ENCODE results near the gene EXTL2.
"Not testable (repeated sequence)": the region's sequence is repeated elsewhere in the genome, so short reads cannot be mapped to it uniquely, and the experiment has no call there.

Gene EXTL2

DNA sequence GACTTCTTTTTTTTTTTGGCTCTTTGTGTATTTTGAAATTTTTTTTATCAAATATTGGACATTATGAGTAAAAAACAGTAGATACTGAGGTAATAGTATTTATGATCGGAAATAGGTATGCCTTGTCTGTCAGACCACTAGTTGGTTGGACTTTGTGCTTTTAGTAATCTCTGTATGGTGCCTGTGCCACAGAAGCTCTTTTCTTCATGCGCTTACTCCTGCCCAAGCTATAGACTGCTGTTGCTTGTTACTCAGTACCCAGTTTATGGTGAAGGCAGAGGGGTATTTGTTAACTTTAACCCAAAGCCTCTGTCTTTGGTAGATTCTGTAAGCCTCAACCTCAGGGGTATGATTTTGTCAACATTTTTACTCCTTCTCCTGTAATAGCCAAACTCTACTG, 9.9 kb upstream of the EXTL2 start:
- no peak for DNase-seq (ENCODE audit: extremely low spot score, insufficient read length, low read depth)
- no peak for FAIRE-seq

DNA sequence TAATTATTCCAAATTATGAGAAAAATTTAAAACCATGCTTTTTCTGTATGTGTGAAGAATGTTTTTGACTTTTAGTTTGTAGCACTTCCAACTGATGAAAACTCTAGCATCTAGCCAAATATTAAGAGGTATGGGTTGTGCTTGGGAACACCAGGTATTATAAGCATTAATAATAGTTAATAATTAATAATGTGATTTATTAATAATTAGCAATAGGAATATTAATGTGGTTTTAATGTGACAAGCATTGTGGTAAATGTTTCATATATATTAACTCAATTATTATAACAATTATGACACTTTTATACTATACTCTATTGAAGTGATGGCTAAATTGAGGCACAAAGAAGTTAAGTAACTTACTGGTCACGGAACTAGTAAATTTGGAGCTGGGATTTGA, 9.1 kb upstream of the EXTL2 start:
- DNase-seq (ENCODE audit: extremely low spot score, insufficient read length, low read depth) (no peak), FAIRE-seq (no peak)

GRCh38 chr1:100902365-100902764, 7.7 kb upstream of the EXTL2 start:
- FAIRE-seq (no peak), DNase-seq (ENCODE audit: extremely low spot score, insufficient read length, low read depth) (no peak)

- DNase-seq (ENCODE audit: extremely low spot score, insufficient read length, low read depth) (no peak), FAIRE-seq (peak; percentile 75)
Observed at GRCh38 chr1:100896481-100896982, 1.9 kb upstream of the EXTL2 start.

DNA sequence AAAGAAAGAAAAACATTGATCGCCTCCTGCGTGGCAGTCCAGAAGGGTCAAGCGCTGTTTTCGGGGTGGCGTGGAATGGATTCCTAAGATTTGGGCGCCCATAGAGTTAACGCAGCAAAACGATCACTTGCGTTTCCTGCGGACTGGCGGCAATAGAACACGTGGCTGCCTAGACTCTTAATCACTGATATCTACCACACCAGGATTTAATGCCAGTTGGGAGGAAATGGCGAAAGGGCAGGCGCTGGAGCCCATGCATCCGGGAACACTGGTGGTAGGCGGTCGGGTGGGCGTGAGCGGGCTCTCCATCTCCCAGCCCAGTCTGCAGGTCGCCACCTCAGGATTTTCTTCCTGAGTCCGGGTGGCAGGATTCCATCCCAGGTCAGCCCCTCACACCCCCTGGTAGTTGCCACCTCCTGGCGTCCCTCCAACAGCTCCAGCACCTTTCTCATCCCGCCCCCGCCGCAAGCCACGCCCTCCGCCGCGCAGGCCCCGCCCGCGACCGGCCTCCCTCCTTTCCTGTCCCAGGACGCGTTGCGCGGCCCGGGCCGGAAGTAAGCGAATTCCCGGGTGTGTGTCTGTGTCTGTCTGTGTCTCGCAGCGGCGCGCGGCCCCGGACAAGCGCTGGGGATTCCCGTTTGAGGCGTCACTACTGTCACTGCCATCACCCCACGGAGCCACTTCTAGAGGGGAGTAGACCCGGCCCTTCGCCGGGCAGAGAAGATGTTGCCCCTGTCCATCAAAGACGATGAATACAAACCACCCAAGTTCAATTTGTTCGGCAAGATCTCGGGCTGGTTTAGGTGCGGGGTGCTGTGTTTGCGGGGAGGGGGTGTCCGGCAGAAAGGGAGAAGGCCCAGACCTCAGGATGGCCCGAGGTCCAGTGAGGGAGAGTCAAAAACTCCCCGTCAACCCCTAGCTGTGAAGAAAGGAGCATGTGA, 1.2 kb upstream of the EXTL2 start, which contains the start of gene SLC30A7:
TSS of gene SLC30A7 (plus strand) at position 551 of the 941 bp plus-strand sequence. CDS start at position 724, 173 bp downstream.
- peak; percentile 86 for FAIRE-seq

DNA sequence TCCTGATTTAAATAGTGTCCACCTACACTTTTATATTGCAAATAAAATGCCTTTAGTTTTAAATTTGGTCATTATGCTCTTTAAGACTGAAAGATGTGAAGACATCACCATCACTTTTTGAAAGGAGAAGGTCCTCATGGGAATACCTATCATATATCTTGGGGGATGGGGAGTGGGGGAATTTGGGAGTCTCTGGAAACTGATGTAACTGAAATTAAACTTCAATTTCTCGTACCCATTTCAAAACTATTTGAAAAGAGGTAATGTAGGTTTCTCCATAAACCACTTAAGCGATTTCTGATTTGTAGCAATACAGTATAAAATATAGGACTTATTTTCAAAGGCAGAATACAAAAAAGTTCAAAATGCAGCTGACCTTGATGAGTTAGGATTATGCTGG, 924 bp downstream of the EXTL2 start:
- no peak for FAIRE-seq
- DNase-seq (ENCODE audit: extremely low spot score, insufficient read length, low read depth) = no peak

More for the DNA sequence above, 1.2 kb upstream of the EXTL2 start, which contains the start of gene SLC30A7:
- peak; percentile 76 for DNase-seq (ENCODE audit: extremely low spot score, insufficient read length, low read depth)

- no peak for FAIRE-seq
- DNase-seq (ENCODE audit: extremely low spot score, insufficient read length, low read depth) = no peak
Observed at GRCh38 chr1:100892554-100892953, 2.1 kb downstream of the EXTL2 start.

GRCh38 chr1:100891380-100891779, 3.3 kb downstream of the EXTL2 start:
- FAIRE-seq (no peak), DNase-seq (ENCODE audit: extremely low spot score, insufficient read length, low read depth) (no peak)

- not testable (repeated sequence) for DNase-seq (ENCODE audit: extremely low spot score, insufficient read length, low read depth); FAIRE-seq
Observed at GRCh38 chr1:100889869-100890482, 4.7 kb downstream of the EXTL2 start.

DNA sequence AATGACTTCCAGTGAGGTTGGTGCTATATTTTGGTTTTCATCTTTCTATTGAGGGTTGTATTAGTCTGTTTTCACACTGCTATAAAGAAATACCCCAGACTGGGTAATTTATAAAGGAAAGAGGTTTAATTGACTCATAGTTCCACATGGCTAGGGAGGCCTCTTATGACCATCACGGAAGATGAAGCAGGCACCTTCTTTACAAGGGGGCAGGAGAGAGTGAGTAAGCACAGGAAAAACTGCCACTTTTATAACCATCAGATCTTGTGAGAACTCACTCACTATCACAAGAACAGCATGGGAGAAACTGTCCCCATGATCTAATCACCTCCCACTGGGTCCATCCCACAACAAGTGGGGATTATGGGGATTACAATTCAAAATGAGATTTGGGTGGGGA, 5.6 kb downstream of the EXTL2 start:
- FAIRE-seq = not testable (repeated sequence)

GRCh38 chr1:100883963-100884362, 10.7 kb downstream of the EXTL2 start:
- FAIRE-seq = no peak
- DNase-seq (ENCODE audit: extremely low spot score, insufficient read length, low read depth) = no peak

More for the DNA sequence above, 5.6 kb downstream of the EXTL2 start:
- not testable (repeated sequence) for DNase-seq (ENCODE audit: extremely low spot score, insufficient read length, low read depth)

- DNase-seq (ENCODE audit: extremely low spot score, insufficient read length, low read depth) (no peak), FAIRE-seq (no peak)
Observed at GRCh38 chr1:100882698-100883097, 11.9 kb downstream of the EXTL2 start.

GRCh38 chr1:100881687-100882086, 13.0 kb downstream of the EXTL2 start:
- FAIRE-seq (no peak), DNase-seq (ENCODE audit: extremely low spot score, insufficient read length, low read depth) (no peak)

DNA sequence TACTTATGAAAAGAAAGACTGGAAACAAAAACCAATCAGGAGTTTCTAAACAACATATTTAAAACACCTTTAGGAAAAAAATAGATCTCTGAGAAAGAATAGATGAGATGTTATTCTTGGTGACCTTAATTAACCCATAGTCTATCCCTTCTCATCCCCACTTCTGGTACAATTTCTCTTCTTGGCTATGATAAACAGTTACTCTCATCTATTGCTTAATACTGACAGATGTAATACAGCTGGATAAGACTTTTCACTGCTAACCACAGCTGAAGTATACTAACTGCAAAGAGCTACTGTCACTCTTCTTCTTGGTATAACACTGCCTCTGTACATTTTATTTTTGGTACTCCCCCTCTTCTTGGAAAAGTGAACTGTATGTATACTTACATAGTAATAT, 15.2 kb downstream of the EXTL2 start:
- FAIRE-seq (no peak), DNase-seq (ENCODE audit: extremely low spot score, insufficient read length, low read depth) (no peak)

GRCh38 chr1:100876291-100876690, 18.4 kb downstream of the EXTL2 start:
- no peak for DNase-seq (ENCODE audit: extremely low spot score, insufficient read length, low read depth)
- FAIRE-seq = no peak

- DNase-seq (ENCODE audit: extremely low spot score, insufficient read length, low read depth) = no peak
- no peak for FAIRE-seq
Observed at GRCh38 chr1:100875228-100875627, 19.4 kb downstream of the EXTL2 start.

DNA sequence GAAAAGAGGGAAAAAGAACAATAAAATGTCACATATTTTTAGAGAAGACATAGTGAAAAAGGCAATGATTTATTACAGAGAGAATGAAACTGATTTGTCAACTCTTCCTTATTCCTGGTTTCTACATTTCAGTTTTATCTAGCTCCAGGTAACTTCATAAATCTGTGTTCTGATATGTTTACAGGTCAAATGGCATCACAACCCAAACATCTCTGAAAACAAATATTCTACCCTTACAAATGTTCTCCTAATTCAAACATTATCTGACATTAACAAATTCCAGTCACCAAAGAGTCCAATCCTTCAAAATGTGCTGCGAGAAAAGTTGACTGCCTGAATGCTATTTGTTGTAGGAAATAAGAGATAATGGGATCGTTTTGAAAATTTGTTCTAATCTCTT, 20.2 kb downstream of the EXTL2 start:
- DNase-seq (ENCODE audit: extremely low spot score, insufficient read length, low read depth) = no peak
- no peak for FAIRE-seq

DNA sequence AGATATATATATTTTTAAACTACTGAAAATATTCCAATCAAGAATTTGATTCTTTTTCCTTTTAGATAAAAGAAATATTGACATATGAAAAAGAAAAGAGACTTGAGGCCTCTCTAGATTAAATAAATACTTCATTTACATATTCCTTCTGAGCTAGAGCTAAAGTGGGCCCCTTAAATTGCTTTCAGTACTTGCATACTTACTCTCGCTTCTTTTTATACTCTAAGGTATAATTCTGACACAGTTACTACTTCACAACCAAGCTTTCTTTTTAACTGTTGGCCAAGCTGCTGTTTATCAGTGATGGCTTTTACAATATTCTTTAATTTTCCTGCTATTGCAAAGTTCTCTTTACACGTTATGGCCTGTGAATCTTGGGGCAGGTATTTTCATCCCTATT, 24.6 kb downstream of the EXTL2 start:
- DNase-seq (ENCODE audit: extremely low spot score, insufficient read length, low read depth) = no peak
- FAIRE-seq = no peak

- no peak for DNase-seq (ENCODE audit: extremely low spot score, insufficient read length, low read depth)
- FAIRE-seq = peak; percentile 80
Observed at GRCh38 chr1:100868364-100868995, 26.2 kb downstream of the EXTL2 start.

GRCh38 chr1:100866901-100867206, 27.8 kb downstream of the EXTL2 start:
- DNase-seq (ENCODE audit: extremely low spot score, insufficient read length, low read depth) (no peak), FAIRE-seq (no peak)

Measured in GM18507 (cell line).